Stimulated activated CD8-positive, alpha-beta memory T cell treated with anti-CD3 and anti-CD28 coated beads, Interleukin-7, amount 100 ng/mL, for 48 hours (primary cell): ENCODE data around the gene SLC25A47.
"Not testable (repeated sequence)": the region's sequence is repeated elsewhere in the genome, so short reads cannot be mapped to it uniquely, and the experiment has no call there.

Source experiments
- DNase-seq, 2 donors: peaks; one replicate each; pipeline ENCODE4 v3.0.0-alpha.2; 2020; ENCODE audit warnings: low read depth in 1 of 2; ENCODE audit errors: extremely low read depth in 1 of 2

The SLC25A47 gene

GRCh38 chr14:100323121-100323941, at the start of gene SLC25A47:
Gene SLC25A47 (plus strand): TSS chr14:100323339. CDS start chr14:100323415, 76 bp downstream.
- DNase-seq: no peak

DNA sequence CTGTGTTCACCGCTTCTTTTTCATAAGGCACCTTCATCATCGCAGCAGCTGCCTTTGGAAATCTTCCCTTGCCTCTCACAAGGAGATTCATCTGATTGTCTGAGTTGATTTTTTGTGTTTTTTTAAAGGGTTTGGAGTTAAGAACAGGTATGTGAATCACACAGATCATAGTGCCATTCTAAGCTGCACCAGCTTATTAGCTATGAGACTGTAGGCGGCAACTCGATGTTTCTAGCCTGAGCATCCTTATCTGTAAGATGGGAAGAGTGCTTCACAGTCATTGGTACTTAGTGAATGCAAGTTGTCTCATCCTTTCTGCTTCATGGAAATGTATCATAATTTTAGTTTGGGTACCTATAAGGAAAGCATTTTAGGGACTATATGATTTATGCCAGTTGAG, 48.9 kb upstream of the SLC25A47 start:
- no peak for DNase-seq

DNA sequence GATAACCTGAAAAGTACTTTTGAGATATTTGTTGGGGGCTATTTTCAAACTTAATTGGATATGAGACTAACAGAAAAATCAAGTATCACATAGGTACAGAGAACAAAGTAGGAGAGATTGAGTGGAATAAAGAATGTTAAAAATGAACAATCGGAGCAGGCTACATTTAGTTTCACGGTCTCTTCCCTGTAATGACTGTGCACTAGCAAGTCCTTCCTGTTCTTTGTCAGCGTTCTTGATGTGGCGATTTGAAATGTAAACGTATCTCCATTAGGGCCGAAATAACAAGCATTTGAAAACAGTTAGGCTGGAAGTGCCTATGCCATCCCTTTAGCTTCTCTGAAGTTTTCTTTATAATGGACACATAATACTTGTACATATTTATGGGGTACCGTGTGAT, 47.9 kb upstream of the SLC25A47 start:
- DNase-seq: no peak

- DNase-seq: no peak
Observed at GRCh38 chr14:100278702-100279101, 44.4 kb upstream of the SLC25A47 start.

GRCh38 chr14:100279133-100279532, 44.0 kb upstream of the SLC25A47 start:
- DNase-seq: no peak

GRCh38 chr14:100279563-100279962, 43.6 kb upstream of the SLC25A47 start:
- no peak for DNase-seq

DNA sequence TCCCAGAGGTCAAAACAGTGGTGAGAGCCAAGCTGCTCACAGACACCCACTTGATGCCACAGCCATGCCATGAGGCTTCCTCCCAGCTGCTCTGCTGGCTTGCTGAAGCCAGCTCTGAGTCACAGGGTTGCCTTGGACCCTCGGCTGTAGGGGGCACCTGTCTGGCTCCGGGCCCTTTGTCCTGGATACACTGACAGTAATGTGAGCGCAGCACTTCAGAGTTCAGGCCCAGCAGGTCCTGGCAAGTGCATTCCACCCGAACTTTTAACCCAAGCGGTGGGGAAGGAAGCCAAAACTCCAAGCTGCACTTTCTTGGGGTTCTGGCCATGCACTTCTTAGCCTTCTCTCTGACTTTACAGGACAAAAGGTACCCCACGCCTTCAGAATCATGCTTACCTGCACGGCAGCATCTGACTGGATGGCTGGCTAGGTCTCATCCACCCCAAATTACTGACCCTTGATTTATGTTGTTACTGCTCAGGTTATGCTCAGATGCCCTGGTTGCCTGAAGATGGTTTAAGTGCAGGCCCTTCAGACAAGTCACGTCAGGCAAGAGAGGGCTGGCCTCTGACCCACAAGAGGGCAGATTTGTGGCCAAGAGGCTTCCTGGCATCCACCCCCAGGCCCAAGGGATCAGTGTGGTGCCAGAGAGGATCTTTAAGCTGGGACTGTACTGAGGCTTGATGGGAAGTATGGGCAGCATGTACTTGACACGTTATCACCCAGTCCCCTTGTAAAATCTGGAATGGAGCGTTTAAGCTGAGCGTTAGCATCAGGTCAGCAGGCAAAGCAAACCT, 41.7 kb upstream of the SLC25A47 start:
- no peak for DNase-seq

- no peak for DNase-seq
Observed at GRCh38 chr14:100282083-100282350, 41.1 kb upstream of the SLC25A47 start.

DNA sequence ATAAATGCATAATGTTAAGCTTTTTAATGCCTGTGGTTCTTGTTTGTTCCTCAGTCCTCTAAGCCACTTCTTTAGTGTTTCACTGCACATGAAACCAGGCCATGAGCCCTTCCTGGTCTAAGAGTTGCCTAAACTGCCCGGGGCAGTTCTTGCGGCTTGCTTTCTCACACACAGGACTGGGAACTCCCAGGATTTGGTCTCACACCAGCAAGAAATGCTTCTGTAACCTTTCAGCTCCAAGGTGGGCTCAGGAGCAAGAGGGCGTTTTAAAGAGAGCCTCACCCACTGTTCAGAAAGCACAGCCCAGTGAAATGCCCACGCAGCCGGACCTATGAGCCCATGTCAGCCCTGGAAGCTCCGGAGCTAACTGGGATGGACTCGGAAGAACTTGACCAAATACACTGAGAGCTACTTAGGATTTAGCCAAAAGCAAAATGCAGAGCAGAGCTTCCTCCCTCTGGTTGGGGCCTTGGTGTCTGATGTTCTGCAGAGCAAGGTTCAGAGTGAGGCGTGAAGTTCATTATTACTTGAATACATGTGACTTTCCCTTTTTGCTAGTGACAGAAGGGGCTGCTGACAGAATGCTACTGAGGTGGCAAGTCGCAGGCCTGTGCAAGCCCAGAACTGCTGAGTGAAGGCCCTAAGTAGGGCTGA, 40.2 kb upstream of the SLC25A47 start:
- DNase-seq: no peak

DNA sequence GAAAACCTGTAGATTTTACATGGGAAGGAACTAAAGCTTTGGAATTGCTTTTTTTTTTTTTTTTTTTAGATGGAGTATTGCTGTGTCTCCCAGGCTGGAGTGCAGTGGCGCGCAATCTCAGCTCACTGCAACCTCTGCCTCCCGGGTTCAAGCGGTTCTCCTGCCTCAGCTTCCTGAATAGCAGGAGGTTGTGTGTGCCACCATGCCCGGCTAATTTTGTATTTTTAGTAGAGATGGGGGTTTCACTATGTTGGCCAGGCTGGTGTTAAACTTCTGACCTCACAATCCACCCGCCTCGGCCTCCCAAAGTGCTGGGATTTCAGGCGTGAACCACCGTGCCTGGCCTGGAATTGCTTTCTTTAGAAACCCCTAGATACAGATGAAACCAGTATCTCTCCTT, 39.7 kb upstream of the SLC25A47 start:
- DNase-seq: not testable (repeated sequence)

DNA sequence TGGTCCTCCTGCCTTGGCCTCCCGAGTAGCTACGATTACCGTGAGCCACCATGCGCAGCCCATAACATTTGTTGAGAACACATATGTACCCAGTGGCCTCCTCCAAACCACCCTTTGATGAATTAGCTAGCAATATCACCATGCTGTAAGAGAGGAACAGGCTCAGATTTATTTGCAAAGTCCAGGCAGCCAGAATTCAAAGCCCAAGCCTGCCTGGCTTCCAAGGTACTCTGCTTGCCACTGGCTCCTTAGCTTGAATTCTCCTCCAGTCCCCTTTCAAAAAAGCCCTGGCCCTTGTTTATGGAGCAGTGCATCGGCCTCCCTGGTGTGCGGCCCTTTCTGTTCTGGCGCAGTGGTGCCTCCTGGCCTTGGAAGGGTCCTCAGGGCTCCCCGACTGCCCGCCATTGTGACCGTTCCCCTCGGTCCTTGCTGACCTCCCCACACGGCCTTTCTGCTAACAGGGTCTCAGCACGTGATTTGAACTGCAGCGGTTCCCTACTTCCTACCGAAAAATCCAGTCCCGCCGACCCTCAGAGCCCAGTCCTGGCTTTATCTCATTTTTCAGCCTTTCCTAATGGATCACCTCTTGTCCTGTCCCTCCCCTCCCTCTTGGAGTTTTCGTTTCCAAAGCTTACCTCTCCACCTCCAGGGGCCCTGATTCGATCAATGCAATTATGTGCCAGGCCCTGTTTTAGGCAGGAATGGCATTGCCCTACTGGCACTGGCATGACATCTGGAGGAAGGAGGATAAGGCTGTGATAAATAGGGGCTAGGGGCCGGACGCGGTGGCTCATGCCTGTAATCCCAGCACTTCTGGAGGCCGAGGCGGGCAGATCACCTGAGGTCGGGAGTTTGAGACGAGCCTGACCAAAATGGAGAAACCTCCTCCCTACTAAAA, 38.9 kb upstream of the SLC25A47 start:
- no peak for DNase-seq

DNA sequence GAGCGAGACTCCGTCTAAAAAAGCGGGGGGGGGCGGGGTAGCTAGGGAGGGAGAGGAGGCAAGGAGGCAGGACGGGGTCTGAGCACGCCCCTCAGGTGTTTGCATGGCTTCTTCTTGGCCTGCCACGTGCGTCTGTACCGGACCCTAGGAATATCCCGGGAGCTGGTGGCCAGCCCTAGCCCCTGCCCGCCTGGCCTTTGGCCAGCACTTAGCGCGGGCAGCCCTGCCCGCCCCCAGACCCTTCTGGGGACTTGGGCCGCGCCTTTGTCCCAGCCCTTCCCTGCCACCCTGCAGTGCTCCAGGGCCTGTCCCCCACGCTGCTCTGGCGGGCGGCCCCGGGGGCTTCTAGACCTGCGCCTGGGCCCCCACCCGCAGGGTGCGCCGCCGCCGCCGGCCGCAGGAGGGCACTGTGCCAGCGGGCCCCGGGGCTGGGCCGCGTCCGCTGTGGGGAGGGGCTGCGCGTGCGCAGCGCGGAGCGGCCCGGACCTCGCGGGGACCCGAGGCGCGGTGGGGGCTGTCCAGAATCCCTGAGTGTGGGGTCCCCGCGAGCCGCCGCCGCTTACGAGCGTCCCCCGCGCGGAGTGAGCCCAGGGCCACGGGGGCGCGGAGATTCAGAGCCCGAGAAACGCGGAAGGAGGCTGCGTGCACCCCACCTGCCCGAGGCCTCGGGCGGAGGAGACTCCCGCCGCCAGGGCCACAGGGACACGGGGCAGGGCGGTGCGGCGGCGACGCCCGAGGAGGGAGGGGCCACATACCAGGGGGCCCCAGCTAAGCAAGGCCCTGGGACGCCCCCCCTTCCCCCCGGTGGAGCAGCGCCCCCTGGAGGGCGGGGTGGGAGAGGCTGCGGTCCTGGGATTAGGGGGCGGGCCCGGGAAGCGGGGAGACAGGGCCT, 37.9 kb upstream of the SLC25A47 start:
- DNase-seq: peak; percentile 54 to 69

DNA sequence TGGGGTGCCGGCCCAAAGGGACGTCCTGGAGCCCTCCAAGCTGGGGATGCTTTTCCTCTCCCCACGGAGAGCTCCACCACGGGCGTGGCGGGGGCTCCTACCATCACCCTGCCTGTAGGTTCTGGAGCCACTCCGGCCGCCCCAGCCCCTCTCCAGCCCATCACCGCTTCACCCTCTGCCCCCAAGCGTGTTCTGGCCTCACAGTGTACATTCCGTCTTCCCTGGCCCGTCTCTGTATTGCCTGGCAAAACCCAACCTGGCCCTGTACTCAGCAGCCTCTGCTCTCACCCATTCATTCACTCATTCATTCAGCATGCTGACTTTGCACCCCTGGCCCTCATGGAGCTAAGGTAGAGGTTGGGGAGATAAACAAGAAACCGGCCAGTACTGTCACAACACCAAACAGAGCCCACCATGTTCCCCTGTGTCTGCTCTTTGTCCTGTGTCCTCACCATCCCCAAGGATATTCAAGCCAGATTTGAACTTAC, 37.2 kb upstream of the SLC25A47 start:
- DNase-seq: no peak

DNA sequence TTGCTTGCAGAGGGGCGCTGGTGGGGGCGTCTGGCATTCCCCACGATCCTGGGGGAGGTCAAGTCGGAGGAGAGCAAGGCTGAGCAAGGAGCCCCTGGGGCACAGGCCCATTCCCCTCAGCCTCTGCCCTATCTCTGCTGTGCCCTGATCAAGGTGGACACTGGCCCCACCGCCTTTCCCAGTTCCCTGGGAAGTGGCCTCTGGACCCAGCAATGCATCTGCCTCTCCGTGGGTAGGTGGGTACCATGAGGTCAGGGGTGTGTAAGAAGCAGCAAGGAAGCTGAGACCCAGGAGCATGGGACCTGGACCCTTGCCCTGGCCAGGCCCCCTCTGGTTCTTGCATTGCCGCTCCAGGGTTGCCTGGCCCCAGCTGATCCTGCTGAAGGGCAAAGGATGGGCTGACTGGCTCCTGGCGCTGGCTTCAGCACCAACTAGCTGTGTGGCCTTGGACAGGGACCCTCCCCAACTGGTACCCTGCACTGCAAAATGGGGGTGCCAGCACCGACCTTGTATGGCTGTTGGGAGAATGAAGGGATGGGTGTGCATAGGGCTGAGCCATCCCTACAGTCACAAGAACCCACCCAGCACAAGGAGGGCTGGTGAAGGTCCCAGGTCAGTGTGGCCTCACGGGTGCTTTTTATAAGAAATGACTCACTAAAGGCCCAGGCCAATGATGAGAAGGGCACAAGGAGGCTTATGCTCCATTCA, 36.5 kb upstream of the SLC25A47 start:
- no peak for DNase-seq

- DNase-seq: no peak
Observed at GRCh38 chr14:100287202-100287997, 35.7 kb upstream of the SLC25A47 start.

- not testable (repeated sequence) for DNase-seq
Observed at GRCh38 chr14:100287998-100288295, 35.2 kb upstream of the SLC25A47 start.

GRCh38 chr14:100288382-100289185, 34.6 kb upstream of the SLC25A47 start:
- no peak for DNase-seq
